Liver (tissue), 9 donors: ENCODE results near the gene HK2. TPM values are rescaled to one million over a fixed set of nuclear protein-coding genes. Genes with fewer than 3 reads are reported as not detected.

Experiments used
- DNase-seq: peaks from one replicate; pipeline ENCODE4 v3.0.0-alpha.2; 2017; ENCODE audit warnings: low spot score
- H3K27ac ChIP-seq, 2 donors: one replicate each; pipeline ENCODE4 v1.7.0; 2013; ENCODE audit warnings: inconsistent platforms in 2 of 2, low read length in 2 of 2, control low read depth in 1 of 2, low read depth in 1 of 2, mild to moderate bottlenecking in 1 of 2
- H3K27me3 ChIP-seq, 4 donors: one replicate each; pipeline versions ENCODE4 v1.6.1 to v1.7.0; 2013; ENCODE audit warnings: low read length in 3 of 4, inconsistent platforms in 1 of 4, mild to moderate bottlenecking in 1 of 4, moderate library complexity in 1 of 4; ENCODE audit not compliant: control insufficient read depth in 4 of 4, insufficient read depth in 4 of 4
- H3K36me3 ChIP-seq, 4 donors: one replicate each; pipeline versions ENCODE4 v1.6.1 to v1.7.0; 2013; ENCODE audit warnings: low read length in 3 of 4, mild to moderate bottlenecking in 3 of 4, low read depth in 1 of 4, moderate library complexity in 1 of 4; ENCODE audit not compliant: control insufficient read depth in 4 of 4, insufficient read depth in 3 of 4
- H3K4me1 ChIP-seq, 4 donors: one replicate each; pipeline versions ENCODE4 v1.6.1 to v1.7.0; 2013; ENCODE audit warnings: low read length in 3 of 4, mild to moderate bottlenecking in 3 of 4, moderate library complexity in 1 of 4; ENCODE audit not compliant: control insufficient read depth in 4 of 4, insufficient read depth in 4 of 4
- H3K4me3 ChIP-seq, 3 donors: one replicate each; pipeline versions ENCODE4 v1.6.1 to v1.7.0; 2013; ENCODE audit warnings: low read length in 3 of 3, control low read depth in 1 of 3, low read depth in 1 of 3, mild to moderate bottlenecking in 1 of 3
- H3K9ac ChIP-seq, 2 donors: one replicate each; pipeline ENCODE4 v1.7.0; 2013; ENCODE audit warnings: low read length in 2 of 2, mild to moderate bottlenecking in 2 of 2, moderate library complexity in 2 of 2, control low read depth in 1 of 2, low read depth in 1 of 2
- H3K9me3 ChIP-seq, 4 donors: one replicate each; pipeline versions ENCODE4 v1.6.1 to v1.7.0; 2013; ENCODE audit warnings: low read length in 3 of 4; ENCODE audit not compliant: control insufficient read depth in 4 of 4
- ATF3 ChIP-seq: IDR thresholded peaks from 2 replicates; pipeline ENCODE4 v1.6.1; 2016; ENCODE audit warnings: antibody characterized with exemption
- CTCF ChIP-seq: fragments of 150-350 bp; IDR thresholded peaks from 2 replicates; pipeline ENCODE4 v1.5.1; 2017; ENCODE audit warnings: improper control_type of control experiment, low read depth, low read length; ENCODE audit not compliant: missing input control
- EGR1 ChIP-seq, 2 donors: IDR thresholded peaks; 2 replicates each; pipeline ENCODE4 v1.6.1; 2016 to 2018; ENCODE audit warnings: antibody characterized with exemption in 2 of 2, low read depth in 2 of 2
- FOXA2 ChIP-seq: IDR thresholded peaks from 2 replicates; pipeline ENCODE4 v1.6.1; 2016; ENCODE audit warnings: antibody characterized with exemption
- HNF4A ChIP-seq, 2 donors: conservative IDR thresholded peaks; 2 replicates each; pipeline ENCODE4 v1.6.1; 2016; ENCODE audit warnings: antibody characterized with exemption in 2 of 2, mild to moderate bottlenecking in 2 of 2
- HNF4G ChIP-seq: IDR thresholded peaks from 2 replicates; pipeline ENCODE4 v1.6.1; 2016; ENCODE audit warnings: antibody characterized with exemption
- MAX ChIP-seq: IDR thresholded peaks from 2 replicates; pipeline ENCODE4 v1.6.1; 2016; ENCODE audit warnings: antibody characterized with exemption
- NR2F2 ChIP-seq: IDR thresholded peaks from 2 replicates; pipeline ENCODE4 v1.6.1; 2016; ENCODE audit warnings: antibody characterized with exemption
- REST ChIP-seq: IDR thresholded peaks from 2 replicates; pipeline ENCODE4 v1.6.1; 2016; ENCODE audit warnings: antibody characterized with exemption, mild to moderate bottlenecking
- RXRA ChIP-seq, 2 donors: IDR thresholded peaks; 2 replicates each; pipeline ENCODE4 v1.6.1; 2017 to 2018; ENCODE audit warnings: antibody characterized with exemption in 2 of 2, mild to moderate bottlenecking in 1 of 2
- SP1 ChIP-seq: IDR thresholded peaks from 2 replicates; pipeline ENCODE4 v1.6.1; 2018; ENCODE audit warnings: antibody characterized with exemption, mild to moderate bottlenecking
- TAF1 ChIP-seq: conservative IDR thresholded peaks from 2 replicates; pipeline ENCODE4 v1.6.1; 2016; ENCODE audit warnings: antibody characterized with exemption, mild to moderate bottlenecking
- YY1 ChIP-seq: IDR thresholded peaks from 2 replicates; pipeline ENCODE4 v1.6.1; 2016; ENCODE audit warnings: antibody characterized with exemption, mild to moderate bottlenecking
- ZBTB33 ChIP-seq: IDR thresholded peaks from 2 replicates; pipeline ENCODE4 v1.6.1; 2016; ENCODE audit warnings: antibody characterized with exemption
- WGBS: extraction: QIAGEN DNeasy Blood & Tissue Kit; methylation state at CpG from one replicate; pipeline ENCODE4 v1.1.7; 2013; 5-methylcytosine and 5-hydroxymethylcytosine counted together
- polyA plus RNA-seq, 2 donors: library from polyadenylated mRNA; stranded (reverse) in 1 of 2; unstranded in 1 of 2; fragments of 200-250 nt in 1 of 2; fragments of >200 nt in 1 of 2; fragmentation: Nextera tagmentation in 1 of 2; extraction: Ambion mirVana in 1 of 2; gene quantifications; one replicate each; pipeline versions ENCODE4 v1.2.1 to v1.2.3, GENCODE V29; 2013 to 2015
- total RNA-seq, 2 donors: library from RNA; depleted of rRNA; stranded (reverse); fragments of >200 nt; gene quantifications; one replicate each; pipeline ENCODE4 v1.2.3, GENCODE V29; 2014
- donor health status: healthy.
- donor health status: healthy.
- donor health status: healthy.
- donor health status: healthy.
- donor health status: healthy.

Gene HK2
- total and polyA plus RNA-seq, 4 donors, result 0.21 to 3.5 (median 1.0) TPM

- no peaks in the 10 kb centered on the region for H3K9me3 ChIP-seq
- H3K4me3 ChIP-seq, result no peak overlapping the region
- no peaks in the 10 kb centered on the region for H3K27me3 ChIP-seq
- no peak overlapping the region for H3K9ac ChIP-seq
- WGBS, result 95% methylated on average over 20 of the region's 20 CpGs
- TF ChIP-seq YY1, result no peak
- TF ChIP-seq HNF4A (conservative IDR thresholded peaks at IDR 0.05), result no peak
- no peak for TF ChIP-seq CTCF
- TF ChIP-seq REST, result no peak
- no peak for TF ChIP-seq NR2F2
- no peak for TF ChIP-seq TAF1
- TF ChIP-seq FOXA2, result no peak
- TF ChIP-seq ATF3, result no peak
- no peak for DNase-seq
- H3K4me1 ChIP-seq, result no peaks in the 10 kb centered on the region
- no peak overlapping the region for H3K27ac ChIP-seq
- H3K36me3 ChIP-seq, result no peaks in the 10 kb centered on the region
Observed at GRCh38 chr2:74878551-74878950, 44.6 kb downstream of the HK2 start.

GRCh38 chr2:74880054-74880728 is 46.3 kb downstream of the HK2 start:
- Histone ChIP-seq H3K27ac (no peak overlapping the region), H3K4me1 (no peaks in the 10 kb centered on the region), H3K9ac (no peak overlapping the region), H3K4me3 (no peak overlapping the region), H3K9me3 (no peaks in the 10 kb centered on the region), H3K27me3 (no peaks in the 10 kb centered on the region), H3K36me3 (no peaks in the 10 kb centered on the region)
- 96% methylated on average over 24 of the region's 24 CpGs for WGBS
- DNase-seq, result no peak
- TF ChIP-seq EGR1 (IDR thresholded peaks at IDR 0.05; ENCODE audit: low read depth in 2 of 2) (no peak), SP1 (no peak), ZBTB33 (no peak), MAX (no peak), HNF4A (conservative IDR thresholded peaks at IDR 0.05) (no peak), YY1 (no peak), RXRA (IDR thresholded peaks at IDR 0.05) (no peak), ATF3 (no peak), HNF4G (no peak)
